ENCODE measurements around the gene LRIF1. TPM values are rescaled to one million over a fixed set of nuclear protein-coding genes. Genes with fewer than 3 reads are reported as not detected.

The LRIF1 gene
- total and polyA plus RNA-seq, 2 of the 8 experiments (the other 6 are each of a cell fraction or from before 2014, with no cell fraction given) = 5.2 to 19.3 TPM

- TF ChIP-seq CREB1 (IDR thresholded peaks at IDR 0.05) = no peak
These were observed 50.9 kb downstream of the LRIF1 start (continued) for GRCh38 chr1:110912784-110913183.
